ENCODE measurements around the gene OBSCN. TPM values are rescaled to one million over a fixed set of nuclear protein-coding genes. Genes with fewer than 3 reads are reported as not detected.

OBSCN gene
- total RNA-seq, 1 experiment from 2014 or later = 14.3 TPM

- DNase-seq (ENCODE audit: extremely low read depth, low read depth) = no peak
Measured at GRCh38 chr1:228371741-228372182, 163.9 kb downstream of the OBSCN start.

- DNase-seq (ENCODE audit: extremely low read depth, low read depth) = no peak
Measured at GRCh38 chr1:228372183-228373003, 164.5 kb downstream of the OBSCN start.

- no peak for DNase-seq (ENCODE audit: extremely low read depth, low read depth)
Measured at GRCh38 chr1:228373004-228373680, 165.3 kb downstream of the OBSCN start.

GRCh38 chr1:228373681-228374571 is 166.1 kb downstream of the OBSCN start:
- no peak for DNase-seq (ENCODE audit: extremely low read depth, low read depth)

GRCh38 chr1:228374711-228375577 is 167.1 kb downstream of the OBSCN start:
- DNase-seq (ENCODE audit: extremely low read depth, low read depth) = peak; percentile 58

GRCh38 chr1:228375578-228376261 is 167.9 kb downstream of the OBSCN start:
- DNase-seq (ENCODE audit: extremely low read depth, low read depth) = no peak

GRCh38 chr1:228376262-228376628 is 168.4 kb downstream of the OBSCN start:
- no peak for DNase-seq (ENCODE audit: extremely low read depth, low read depth)

- no peak for DNase-seq (ENCODE audit: extremely low read depth, low read depth)
Measured at GRCh38 chr1:228376651-228377631, 169.1 kb downstream of the OBSCN start.

- DNase-seq (ENCODE audit: extremely low read depth, low read depth) = no peak
Measured at GRCh38 chr1:228377664-228378089, 169.8 kb downstream of the OBSCN start.

GRCh38 chr1:228378090-228378872 is 170.4 kb downstream of the OBSCN start:
- DNase-seq (ENCODE audit: extremely low read depth, low read depth) = peak; percentile 49

GRCh38 chr1:228378873-228379460 is 171.1 kb downstream of the OBSCN start:
- no peak for DNase-seq (ENCODE audit: extremely low read depth, low read depth)

- DNase-seq (ENCODE audit: extremely low read depth, low read depth) = no peak
Measured at GRCh38 chr1:228379666-228380065, 171.8 kb downstream of the OBSCN start.

GRCh38 chr1:228381356-228381755 is 173.5 kb downstream of the OBSCN start:
- DNase-seq (ENCODE audit: extremely low read depth, low read depth) = no peak

GRCh38 chr1:228383773-228384172 is 175.9 kb downstream of the OBSCN start:
- DNase-seq (ENCODE audit: extremely low read depth, low read depth) = no peak

- DNase-seq (ENCODE audit: extremely low read depth, low read depth) = no peak
Measured at GRCh38 chr1:228385232-228385631, 177.4 kb downstream of the OBSCN start.

GRCh38 chr1:228387321-228387720 is 179.5 kb downstream of the OBSCN start:
- DNase-seq (ENCODE audit: extremely low read depth, low read depth) = no peak

GRCh38 chr1:228390649-228391048 is 182.8 kb downstream of the OBSCN start:
- no peak for DNase-seq (ENCODE audit: extremely low read depth, low read depth)
